Effector memory CD8-positive, alpha-beta T cell (primary cell): ENCODE data around the gene HK2.
"Not testable (repeated sequence)": the region's sequence is repeated elsewhere in the genome, so short reads cannot be mapped to it uniquely, and the experiment has no call there.

Source experiments
- ATAC-seq: fragments of 150-1000 bp; cut with Tn5 transposase; replicated peaks from 2 replicates; pipeline ENCODE4 v1.10.0; 2021; ENCODE audit warnings: mild to moderate bottlenecking, moderate library complexity
- DNase-seq, 3 experiments: peaks; one replicate each; pipeline ENCODE4 v3.0.0; 2021
- H3K27ac Mint-ChIP-seq, 2 donors: one replicate each; pipeline ENCODE4 v1.8.0; 2022; ENCODE audit warnings: mild to moderate bottlenecking in 2 of 2, mixed read lengths in 2 of 2, moderate library complexity in 2 of 2
- H3K27me3 Mint-ChIP-seq, 2 donors: one replicate each; pipeline ENCODE4 v1.8.0; 2022; ENCODE audit warnings: mixed read lengths in 2 of 2
- H3K36me3 Mint-ChIP-seq: one replicate; pipeline ENCODE4 v1.8.0; 2022; ENCODE audit warnings: mild to moderate bottlenecking, moderate library complexity, mixed read lengths; ENCODE audit not compliant: insufficient read depth
- H3K4me1 Mint-ChIP-seq, 2 donors: one replicate each; pipeline ENCODE4 v1.8.0; 2022; ENCODE audit warnings: low read depth in 2 of 2, mixed read lengths in 2 of 2
- H3K4me3 Mint-ChIP-seq, 2 donors: one replicate each; pipeline ENCODE4 v1.8.0; 2022; ENCODE audit warnings: mild to moderate bottlenecking in 2 of 2, mixed read lengths in 2 of 2, moderate library complexity in 2 of 2
- H3K9me3 Mint-ChIP-seq, 2 donors: one replicate each; pipeline ENCODE4 v1.8.0; 2022; ENCODE audit warnings: mixed read lengths in 2 of 2
- total RNA-seq, 9 experiments: gene quantifications; one replicate each; lab custom pipeline; 2026; lab: John Stamatoyannopoulos, UW

HK2 gene
- 5.0 to 178 (median 13.1) reads per million in 9 experiments for total RNA-seq

DNA sequence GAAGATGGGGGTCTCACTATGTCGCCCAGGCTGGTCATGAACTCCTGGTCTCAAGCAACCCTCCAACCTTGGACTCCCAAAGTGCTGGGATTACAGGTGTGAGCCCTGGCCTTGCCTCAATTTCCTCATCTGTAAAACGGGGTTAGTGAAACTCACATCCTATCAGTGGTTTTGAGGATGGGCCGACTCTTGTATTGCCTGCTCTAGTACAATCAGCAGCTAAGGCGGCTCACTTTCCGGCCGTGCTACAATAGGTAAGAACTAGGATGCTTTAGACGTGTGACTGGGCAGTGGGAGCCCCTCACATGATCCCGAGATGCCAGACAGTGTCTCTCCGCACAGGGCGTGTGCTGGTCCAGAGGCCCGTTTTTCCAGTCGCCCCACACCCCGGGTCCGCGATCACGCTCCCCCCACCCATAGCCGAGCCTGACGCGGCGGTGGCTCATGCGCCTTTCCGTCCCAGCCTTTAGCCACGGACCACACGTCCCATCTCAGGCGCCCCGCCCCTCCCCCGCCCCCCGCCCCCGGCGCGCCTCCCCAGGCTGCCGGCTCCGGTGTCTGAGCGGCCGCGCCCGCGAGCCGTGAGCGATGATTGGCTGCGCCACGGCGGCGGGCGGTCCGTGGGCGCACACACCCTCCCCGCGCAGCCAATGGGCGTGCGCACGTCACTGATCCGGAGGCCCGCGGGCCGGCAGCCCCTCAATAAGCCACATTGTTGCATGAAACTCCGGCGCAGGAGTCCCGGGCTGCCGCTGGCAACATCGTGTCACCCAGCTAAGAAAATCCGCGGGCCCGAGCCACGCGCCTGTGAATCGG is at the start of gene HK2:
Gene HK2 (plus strand): TSS at position 710 of the 816 bp plus-strand sequence. CDS start 454 bp downstream, outside the sequence.
- DNase-seq = peak; percentile 22 to 54 (median 42)
- H3K27me3 Mint-ChIP-seq = peaks cover 40 to 47% of the 10 kb centered on the region in 2 donors
- no peaks in the 10 kb centered on the region for H3K36me3 Mint-ChIP-seq
- peaks cover 15 to 21% of the 10 kb centered on the region in 2 donors for H3K4me1 Mint-ChIP-seq
- H3K4me3 Mint-ChIP-seq = peak within 1 kb of the TSS; percentile 76 to 80
- no peak within 1 kb of the TSS for H3K27ac Mint-ChIP-seq
- peak; percentile 84 for ATAC-seq
- no peaks in the 10 kb centered on the region for H3K9me3 Mint-ChIP-seq

DNA sequence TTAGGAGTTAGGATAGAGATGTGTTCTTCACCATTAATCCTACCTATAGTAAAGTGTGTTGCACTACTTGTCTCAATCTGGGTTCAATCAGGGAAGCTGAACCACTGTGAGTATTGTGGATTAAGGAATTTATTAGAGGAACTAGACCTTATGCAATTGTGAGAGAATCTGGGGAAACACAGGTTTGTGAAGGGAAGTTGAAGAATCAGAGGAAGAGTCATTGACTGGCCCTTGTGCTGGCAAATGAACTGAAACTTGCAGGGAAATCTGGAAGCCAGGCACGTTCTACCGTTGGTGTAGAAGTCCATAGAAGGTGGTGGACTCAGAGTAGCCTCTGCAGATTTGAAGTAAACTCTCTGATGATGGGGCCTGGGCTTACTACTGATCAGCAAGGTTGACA is 44.7 kb upstream of the HK2 start:
- Mint-ChIP-seq H3K27me3 (peaks cover 21 to 42% of the 10 kb centered on the region in 2 donors), H3K27ac (no peak overlapping the region), H3K36me3 (no peaks in the 10 kb centered on the region), H3K4me3 (no peak overlapping the region), H3K9me3 (peaks cover 0 to 13% of the 10 kb centered on the region in 2 donors), H3K4me1 (no peaks in the 10 kb centered on the region)
- no peak for ATAC-seq
- no peak for DNase-seq

DNA sequence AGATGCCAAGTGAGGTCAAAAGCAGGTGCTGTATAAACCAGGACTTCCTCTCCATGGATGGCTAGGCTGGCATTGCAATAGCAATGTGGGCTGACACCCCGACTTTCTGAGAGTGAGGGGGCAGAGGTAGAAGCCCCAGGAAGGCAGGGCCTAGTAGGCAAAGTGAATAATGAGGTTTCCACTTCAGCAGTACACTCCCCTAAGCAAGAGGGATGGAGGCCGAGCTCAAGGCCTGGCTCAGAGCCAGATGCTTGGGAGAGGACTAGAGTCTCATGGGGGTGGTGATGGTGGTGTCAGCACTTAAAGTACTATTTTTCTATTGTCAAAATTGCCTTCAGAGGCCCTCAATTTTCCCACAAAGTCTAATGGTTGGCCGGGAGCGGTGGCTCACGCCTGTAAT is 41.6 kb upstream of the HK2 start:
- DNase-seq = no peak
- no peak overlapping the region for H3K4me3 Mint-ChIP-seq
- H3K4me1 Mint-ChIP-seq = no peaks in the 10 kb centered on the region
- no peaks in the 10 kb centered on the region for H3K36me3 Mint-ChIP-seq
- H3K27me3 Mint-ChIP-seq = peaks cover 21 to 39% of the 10 kb centered on the region in 2 donors
- ATAC-seq = no peak
- no peak overlapping the region for H3K27ac Mint-ChIP-seq
- peaks cover 0 to 13% of the 10 kb centered on the region in 2 donors for H3K9me3 Mint-ChIP-seq

DNA sequence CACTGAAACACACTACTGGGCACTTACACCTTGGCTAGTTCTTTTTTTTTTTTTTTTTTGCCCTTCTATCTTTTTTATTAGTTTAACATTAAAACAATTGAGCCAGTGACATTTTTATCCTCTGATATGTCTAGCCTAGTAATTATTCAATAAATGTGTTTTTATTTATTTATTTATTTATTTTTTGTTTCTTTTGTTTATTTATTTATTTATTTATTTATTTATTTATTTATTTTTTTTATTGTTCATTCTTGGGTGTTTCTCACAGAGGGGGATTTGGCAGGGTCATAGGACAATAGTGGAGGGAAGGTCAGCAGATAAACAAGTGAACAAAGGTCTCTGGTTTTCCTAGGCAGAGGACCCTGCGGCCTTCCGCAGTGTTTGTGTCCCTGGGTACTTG is 39.0 kb upstream of the HK2 start:
- not testable (repeated sequence) for DNase-seq, H3K4me1 Mint-ChIP-seq, H3K4me3 Mint-ChIP-seq, H3K27ac Mint-ChIP-seq, H3K9me3 Mint-ChIP-seq, H3K36me3 Mint-ChIP-seq, ATAC-seq
- peaks cover 2 to 23% of the 10 kb centered on the region in 2 donors for H3K27me3 Mint-ChIP-seq

DNA sequence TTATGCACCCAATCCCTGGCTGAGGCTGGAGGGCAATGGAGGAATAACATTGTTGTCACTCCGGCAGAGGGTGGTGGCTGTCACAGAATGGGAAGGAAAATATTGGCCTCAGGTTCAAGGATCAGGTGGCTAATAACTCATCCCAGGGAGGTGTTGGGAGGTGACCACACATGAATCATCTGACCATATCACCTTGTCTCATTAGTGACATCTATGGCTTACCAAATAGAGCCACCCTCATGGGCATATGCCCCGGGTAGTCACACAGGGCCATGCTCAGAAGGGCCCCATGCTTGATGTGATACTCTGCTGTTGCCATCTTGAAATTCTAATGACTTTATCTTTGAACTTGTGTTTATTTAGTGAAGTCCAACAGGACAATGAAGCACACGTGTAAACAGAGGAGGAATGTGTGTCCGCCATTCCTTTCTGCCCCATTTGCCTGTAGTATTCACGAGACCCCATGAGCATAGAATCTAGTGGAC is 27.5 kb upstream of the HK2 start:
- H3K27me3 Mint-ChIP-seq = peaks cover 23 to 31% of the 10 kb centered on the region in 2 donors
- ATAC-seq (no peak), DNase-seq (no peak)
- H3K36me3 Mint-ChIP-seq = no peaks in the 10 kb centered on the region
- no peak overlapping the region for H3K4me3 Mint-ChIP-seq
- no peak overlapping the region for H3K27ac Mint-ChIP-seq
- H3K9me3 Mint-ChIP-seq = no peaks in the 10 kb centered on the region
- H3K4me1 Mint-ChIP-seq = no peaks in the 10 kb centered on the region

DNA sequence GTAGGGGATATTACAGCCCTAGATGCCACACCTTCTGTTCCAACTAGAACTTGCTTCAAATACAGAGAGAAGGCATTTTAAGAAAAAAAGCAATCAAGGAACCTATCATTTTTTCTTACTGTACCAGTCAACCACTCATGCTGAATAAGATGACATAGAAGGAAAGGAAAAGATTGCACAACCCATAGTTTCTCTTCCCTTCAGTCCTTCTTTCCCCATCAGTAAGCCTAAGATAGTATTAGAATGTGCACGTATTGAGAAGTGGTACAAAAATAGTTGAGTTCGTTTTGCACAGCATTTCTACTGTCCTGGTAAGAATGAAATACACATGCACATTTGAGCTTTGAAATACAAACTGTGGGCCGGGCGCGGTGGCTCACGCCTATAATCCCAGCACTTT is 27.0 kb upstream of the HK2 start:
- no peak overlapping the region for H3K4me3 Mint-ChIP-seq

DNA sequence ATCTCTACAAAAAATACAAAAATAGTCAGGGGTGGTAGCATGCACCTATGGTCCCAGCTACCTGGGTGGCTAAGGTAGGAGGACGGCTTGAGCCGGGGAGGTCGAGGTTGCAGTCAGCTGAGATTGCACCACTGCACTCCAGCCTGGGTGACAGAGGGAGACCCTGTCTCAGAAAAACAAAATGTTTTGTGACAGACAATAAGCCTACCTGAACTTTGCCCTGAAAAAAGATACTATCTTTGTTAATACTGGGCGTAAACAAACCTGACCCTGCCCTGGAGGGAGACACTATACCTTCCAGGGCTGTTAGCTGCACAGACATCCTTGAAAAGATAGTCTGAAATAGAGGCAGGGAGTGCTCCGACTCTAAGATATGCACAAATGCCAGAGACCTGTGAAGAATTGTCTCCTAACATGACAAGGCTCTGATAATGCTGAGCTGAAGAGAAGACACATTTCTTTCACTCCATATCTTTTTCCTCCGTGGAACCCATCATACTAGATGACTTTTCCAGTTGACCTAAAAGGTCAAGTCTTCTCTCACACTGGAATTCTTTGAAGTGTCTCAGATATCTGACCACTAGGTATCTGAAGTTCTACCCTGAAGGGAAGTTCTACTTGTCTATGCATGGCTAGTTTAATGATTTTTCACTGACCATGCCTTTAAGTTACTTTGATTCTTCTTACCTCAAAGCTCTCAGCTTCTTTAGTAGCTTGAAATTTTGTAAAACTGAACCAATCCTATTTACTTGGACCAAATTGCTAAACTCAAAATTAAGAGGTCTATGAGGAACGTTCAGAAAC is 20.9 kb upstream of the HK2 start:
- Mint-ChIP-seq H3K4me1 (peaks cover 0 to 3% of the 10 kb centered on the region in 2 donors), H3K4me3 (no peak overlapping the region), H3K27me3 (peaks cover 34 to 35% of the 10 kb centered on the region in 2 donors), H3K36me3 (no peaks in the 10 kb centered on the region), H3K9me3 (no peaks in the 10 kb centered on the region), H3K27ac (no peak overlapping the region)
- ATAC-seq (no peak), DNase-seq (no peak)

More for the DNA sequence above, 27.0 kb upstream of the HK2 start:
- H3K4me1 Mint-ChIP-seq = no peaks in the 10 kb centered on the region
- H3K36me3 Mint-ChIP-seq = no peaks in the 10 kb centered on the region
- H3K9me3 Mint-ChIP-seq = no peaks in the 10 kb centered on the region
- no peak overlapping the region for H3K27ac Mint-ChIP-seq
- no peak for DNase-seq
- peaks cover 18 to 30% of the 10 kb centered on the region in 2 donors for H3K27me3 Mint-ChIP-seq
- no peak for ATAC-seq

DNA sequence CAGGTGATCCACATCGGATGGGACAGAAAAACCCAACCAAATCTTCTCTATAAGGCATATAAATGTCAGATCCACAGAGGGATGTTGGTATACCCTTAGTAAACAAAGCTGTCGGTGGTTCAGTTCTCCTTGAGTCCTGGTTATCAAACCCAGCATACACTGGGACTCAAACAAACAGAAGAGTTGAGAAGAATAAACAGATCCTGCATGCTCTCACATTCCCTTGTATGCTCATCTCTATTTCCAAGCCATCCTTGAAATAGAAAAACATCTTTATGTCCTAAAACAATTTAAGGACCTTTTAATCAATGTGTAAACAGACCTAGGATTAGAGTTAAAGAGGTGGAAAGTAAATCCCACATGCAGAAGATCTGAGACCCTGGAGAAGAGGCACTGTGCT is 19.8 kb upstream of the HK2 start:
- Mint-ChIP-seq H3K36me3 (no peaks in the 10 kb centered on the region), H3K4me1 (peaks cover 0 to 3% of the 10 kb centered on the region in 2 donors), H3K27me3 (peaks cover 34 to 35% of the 10 kb centered on the region in 2 donors), H3K4me3 (no peak overlapping the region), H3K27ac (no peak overlapping the region), H3K9me3 (no peaks in the 10 kb centered on the region)
- DNase-seq (no peak), ATAC-seq (no peak)

DNA sequence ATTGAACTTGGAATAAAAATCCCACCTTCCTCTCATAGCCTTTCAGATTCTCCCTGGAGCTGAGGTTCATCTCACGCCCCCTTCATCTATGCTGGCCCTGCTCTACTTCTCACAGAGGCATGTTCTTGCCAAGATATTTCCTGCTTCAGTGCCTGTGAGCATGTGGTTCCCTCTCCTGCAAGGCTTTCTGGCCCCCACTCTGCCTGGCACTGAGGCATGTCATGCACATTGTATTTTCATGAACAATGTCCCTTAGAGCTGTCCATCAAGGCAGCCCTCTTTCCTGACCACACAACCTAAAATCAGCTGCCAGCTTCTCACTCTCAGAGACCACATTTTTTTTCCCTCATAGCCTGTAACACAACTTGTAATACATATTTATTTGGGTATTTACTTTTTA is 18.0 kb upstream of the HK2 start:
- no peak overlapping the region for H3K4me3 Mint-ChIP-seq
- DNase-seq (no peak), ATAC-seq (no peak)
- H3K27ac Mint-ChIP-seq = no peak overlapping the region
- peaks cover 0 to 3% of the 10 kb centered on the region in 2 donors for H3K4me1 Mint-ChIP-seq
- H3K36me3 Mint-ChIP-seq = no peaks in the 10 kb centered on the region
- H3K9me3 Mint-ChIP-seq = no peaks in the 10 kb centered on the region
- peaks cover 24 to 25% of the 10 kb centered on the region in 2 donors for H3K27me3 Mint-ChIP-seq

DNA sequence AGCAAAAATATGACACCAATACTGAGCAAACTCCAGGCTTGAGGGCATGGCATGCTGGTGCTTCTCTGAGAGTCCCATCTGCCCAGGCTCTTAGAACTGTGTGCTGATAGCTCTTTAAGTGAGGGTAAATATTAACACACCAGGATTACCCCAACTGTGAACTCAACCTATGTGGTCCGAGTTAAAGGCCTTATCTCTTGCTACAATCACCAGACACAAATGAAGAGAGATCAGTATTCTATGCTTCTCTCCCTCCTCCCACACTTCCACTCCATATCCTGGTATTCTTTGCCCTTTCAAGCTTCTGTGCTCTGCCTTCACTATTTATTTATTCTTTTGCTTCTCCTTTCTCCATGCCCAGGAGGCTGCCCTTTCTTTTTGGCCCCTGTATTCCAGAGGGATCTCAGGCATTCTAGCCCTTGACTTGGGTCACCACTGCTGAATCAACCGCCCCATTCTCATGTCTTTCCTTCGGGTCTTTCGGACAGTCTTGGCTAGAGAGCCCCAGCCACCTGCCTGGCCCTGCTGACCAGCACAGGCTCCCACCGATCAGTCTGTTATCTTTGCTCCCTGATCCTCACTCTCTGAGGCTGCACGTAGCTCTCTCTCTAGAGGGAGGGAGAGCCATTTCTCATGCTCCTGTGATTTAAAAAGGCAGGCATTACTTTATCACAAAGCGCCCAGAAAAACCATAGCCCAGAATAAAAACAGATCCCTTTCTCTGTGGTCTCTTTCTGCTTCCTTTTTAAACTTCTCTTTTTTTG is 17.2 kb upstream of the HK2 start:
- peaks cover 0 to 3% of the 10 kb centered on the region in 2 donors for H3K4me1 Mint-ChIP-seq
- no peak for ATAC-seq
- no peak overlapping the region for H3K27ac Mint-ChIP-seq
- no peaks in the 10 kb centered on the region for H3K36me3 Mint-ChIP-seq
- DNase-seq = no peak
- no peaks in the 10 kb centered on the region for H3K9me3 Mint-ChIP-seq
- H3K27me3 Mint-ChIP-seq = peaks cover 18 to 24% of the 10 kb centered on the region in 2 donors
- H3K4me3 Mint-ChIP-seq = no peak overlapping the region

DNA sequence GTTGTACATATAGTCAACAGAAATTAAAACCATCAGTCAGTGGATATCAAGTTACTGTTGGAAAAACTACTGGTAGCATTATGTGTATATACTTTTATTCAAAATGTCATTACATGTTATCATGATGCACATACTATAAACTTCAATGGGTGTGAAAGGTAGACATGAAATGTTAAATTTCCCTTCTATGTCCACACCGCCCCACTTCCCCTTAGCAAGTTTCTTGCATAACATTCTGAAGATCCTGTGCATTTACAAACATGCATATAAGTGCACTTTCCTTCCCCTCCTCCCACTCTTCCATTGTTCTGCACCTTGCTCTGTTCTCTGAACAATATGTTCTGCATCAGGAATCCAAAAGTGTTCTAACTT is 16.6 kb upstream of the HK2 start:
- H3K4me1 Mint-ChIP-seq = peaks cover 0 to 3% of the 10 kb centered on the region in 2 donors
- DNase-seq (no peak), ATAC-seq (no peak)
- H3K36me3 Mint-ChIP-seq = no peaks in the 10 kb centered on the region
- H3K27me3 Mint-ChIP-seq = peaks cover 17 to 24% of the 10 kb centered on the region in 2 donors
- no peak overlapping the region for H3K4me3 Mint-ChIP-seq
- no peaks in the 10 kb centered on the region for H3K9me3 Mint-ChIP-seq
- no peak overlapping the region for H3K27ac Mint-ChIP-seq

DNA sequence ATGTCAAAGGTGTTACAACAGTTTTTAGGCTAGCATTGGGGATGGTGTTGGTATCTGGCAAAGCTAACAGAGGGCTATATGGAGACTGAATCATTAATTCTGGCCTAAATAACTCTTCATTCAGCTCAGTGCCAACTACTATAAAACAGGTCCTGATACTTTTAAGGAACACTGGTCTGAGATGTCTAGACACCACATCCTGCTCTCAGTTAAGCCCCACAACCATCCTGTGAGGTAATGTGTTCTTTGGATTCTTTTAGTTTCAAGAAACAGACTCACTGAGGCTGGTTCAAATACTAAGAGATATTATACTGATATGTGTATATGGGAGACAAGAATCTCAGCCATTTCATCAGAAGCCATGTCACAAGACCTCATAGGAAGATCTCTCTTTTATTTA is 14.2 kb upstream of the HK2 start:
- Mint-ChIP-seq H3K36me3 (no peaks in the 10 kb centered on the region), H3K27me3 (peaks cover 17 to 22% of the 10 kb centered on the region in 2 donors), H3K9me3 (no peaks in the 10 kb centered on the region), H3K4me1 (peaks cover 0 to 3% of the 10 kb centered on the region in 2 donors), H3K27ac (no peak overlapping the region), H3K4me3 (no peak overlapping the region)
- no peak for DNase-seq
- ATAC-seq = no peak
